BLaER1 (cell line): Measurements from ENCODE around the gene GNL2.

ENCODE experiments used
- H3K27ac ChIP-seq: shearing (Covaris generic); formaldehyde crosslinking; 2 replicates; pipeline ENCODE4 v1.8.1; 2022
- H3K27me3 ChIP-seq: shearing (Covaris generic); formaldehyde crosslinking; 2 replicates; pipeline ENCODE4 v1.8.1; 2022
- H3K36me3 ChIP-seq: shearing (Covaris generic); formaldehyde crosslinking; 2 replicates; pipeline ENCODE4 v1.8.1; 2022
- H3K4me1 ChIP-seq: shearing (Covaris generic); formaldehyde crosslinking; 2 replicates; pipeline ENCODE4 v1.8.1; 2022
- H3K4me2 ChIP-seq: shearing (Covaris generic); formaldehyde crosslinking; 2 replicates; pipeline ENCODE4 v1.8.1; 2022
- H3K4me3 ChIP-seq: shearing (Covaris generic); formaldehyde crosslinking; 2 replicates; pipeline ENCODE4 v1.8.1; 2022
- H3K9ac ChIP-seq: shearing (Covaris generic); formaldehyde crosslinking; 2 replicates; pipeline ENCODE4 v1.8.1; 2022
- H3K9me3 ChIP-seq: shearing (Covaris generic); formaldehyde crosslinking; 2 replicates; pipeline ENCODE4 v1.8.1; 2022
- H4K20me1 ChIP-seq: shearing (Covaris generic); formaldehyde crosslinking; 2 replicates; pipeline ENCODE4 v1.8.1; 2022
- Cebpa-rat ChIP-seq: shearing (Covaris generic); IDR thresholded peaks from 2 replicates; pipeline ENCODE4 v1.8.1; 2022

Gene GNL2

GRCh38 chr1:37595440-37596181 is at the start of gene GNL2:
TSS of gene GNL2 (minus strand) at chr1:37595937. CDS start at chr1:37595822, 115 bp downstream.
- Histone ChIP-seq H3K9ac (peak within 1 kb of the TSS; percentile 89), H3K9me3 (no peaks in the 10 kb centered on the region), H3K27ac (peak within 1 kb of the TSS; percentile 83)

GRCh38 chr1:37641059-37641458 is 45.3 kb upstream of the GNL2 start:
- Histone ChIP-seq H3K9ac (no peak overlapping the region), H3K27me3 (peaks cover 21% of the 10 kb centered on the region), H3K4me1 (no peaks in the 10 kb centered on the region), H3K9me3 (peaks cover 20% of the 10 kb centered on the region), H3K4me2 (no peak overlapping the region), H3K4me3 (no peak overlapping the region), H3K36me3 (no peaks in the 10 kb centered on the region), H4K20me1 (peaks cover under 1% of the 10 kb centered on the region; the same call in 1 of the 2 replicates), H3K27ac (no peak overlapping the region)
- TF ChIP-seq Cebpa-rat, result no peak

More at GRCh38 chr1:37595440-37596181, at the start of gene GNL2:
- Histone ChIP-seq H4K20me1 (peaks cover 49% of the 10 kb centered on the region), H3K4me3 (peak within 1 kb of the TSS; percentile 89), H3K27me3 (no peaks in the 10 kb centered on the region), H3K36me3 (peaks cover 36% of the 10 kb centered on the region), H3K4me2 (peak within 1 kb of the TSS; percentile 97), H3K4me1 (peaks cover 25% of the 10 kb centered on the region)
- TF ChIP-seq Cebpa-rat, result no peak

DNA sequence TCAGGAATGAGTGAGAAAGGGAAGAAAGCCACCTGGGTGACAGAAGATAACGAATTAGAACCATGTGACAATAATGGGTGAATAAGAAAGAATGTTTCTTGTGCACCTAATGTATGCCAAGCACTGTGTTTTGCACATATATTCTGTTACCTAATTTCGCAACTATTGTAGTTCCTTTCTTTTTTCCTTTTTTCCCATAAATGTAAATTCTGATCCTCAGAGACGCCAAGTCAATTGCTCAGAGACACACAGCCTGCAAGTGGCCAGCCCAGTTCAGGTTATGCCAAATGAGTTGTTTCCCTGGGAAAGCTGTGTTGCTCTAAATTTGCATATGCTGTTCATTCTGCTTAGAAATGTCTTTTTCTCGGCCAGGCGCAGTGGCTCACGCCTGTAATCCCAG is 40.7 kb upstream of the GNL2 start:
- Histone ChIP-seq H3K4me3 (no peak overlapping the region), H3K36me3 (no peaks in the 10 kb centered on the region), H3K27me3 (peaks cover 67% of the 10 kb centered on the region), H3K4me2 (no peak overlapping the region), H4K20me1 (peaks cover 31% of the 10 kb centered on the region; the same call in 1 of the 2 replicates), H3K9me3 (peaks cover 7% of the 10 kb centered on the region), H3K4me1 (no peaks in the 10 kb centered on the region), H3K9ac (no peak overlapping the region), H3K27ac (no peak overlapping the region)
- no peak for TF ChIP-seq Cebpa-rat

GRCh38 chr1:37634992-37635902 is 39.5 kb upstream of the GNL2 start:
- Histone ChIP-seq H3K27me3 (peaks cover 79% of the 10 kb centered on the region), H3K4me1 (no peaks in the 10 kb centered on the region), H3K4me3 (no peak overlapping the region), H3K4me2 (no peak overlapping the region), H3K9ac (no peak overlapping the region), H3K9me3 (no peaks in the 10 kb centered on the region), H3K36me3 (no peaks in the 10 kb centered on the region), H4K20me1 (peaks cover 37% of the 10 kb centered on the region; the same call in 1 of the 2 replicates), H3K27ac (no peak overlapping the region)
- TF ChIP-seq Cebpa-rat, result no peak

- peaks cover 85% of the 10 kb centered on the region for H3K27me3 ChIP-seq
- H3K9ac ChIP-seq, result no peak within 1 kb of the TSS
- H3K4me2 ChIP-seq, result no peak within 1 kb of the TSS
- no peaks in the 10 kb centered on the region for H3K36me3 ChIP-seq
- no peak within 1 kb of the TSS for H3K4me3 ChIP-seq
- no peak within 1 kb of the TSS for H3K27ac ChIP-seq
- H3K4me1 ChIP-seq, result peaks cover 1% of the 10 kb centered on the region; the same call in 1 of the 2 replicates
- no peak for TF ChIP-seq Cebpa-rat
- no peaks in the 10 kb centered on the region for H3K9me3 ChIP-seq
- H4K20me1 ChIP-seq, result peaks cover 37% of the 10 kb centered on the region; the same call in 1 of the 2 replicates
Observed at GRCh38 chr1:37634244-37634991, 38.7 kb upstream of the GNL2 start, which contains the start of gene RSPO1. TSS of gene RSPO1 (minus strand) at chr1:37634892. CDS start at chr1:37629661, 5,231 bp downstream.

DNA sequence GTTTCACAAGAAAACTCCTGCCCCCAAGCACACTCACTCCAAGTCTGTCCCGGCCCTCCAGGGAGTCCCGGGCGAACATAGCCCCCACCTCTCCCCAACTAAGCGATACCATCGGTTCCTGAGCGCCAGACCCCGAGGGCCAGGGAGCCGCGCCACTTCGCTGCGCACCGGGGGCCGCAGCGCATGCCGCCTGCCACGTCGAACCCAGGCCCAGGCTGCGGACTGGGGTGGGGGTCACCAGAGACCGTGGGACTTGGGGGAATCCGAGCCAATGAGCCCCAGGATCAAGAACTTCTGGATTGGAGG is 38.2 kb upstream of the GNL2 start:
- no peak overlapping the region for H3K27ac ChIP-seq
- no peaks in the 10 kb centered on the region for H3K9me3 ChIP-seq
- no peak overlapping the region for H3K4me2 ChIP-seq
- no peak for TF ChIP-seq Cebpa-rat
- H3K27me3 ChIP-seq, result peaks cover 85% of the 10 kb centered on the region
- peaks cover 37% of the 10 kb centered on the region; the same call in 1 of the 2 replicates for H4K20me1 ChIP-seq
- no peak overlapping the region for H3K4me3 ChIP-seq
- H3K36me3 ChIP-seq, result no peaks in the 10 kb centered on the region
- peaks cover 7% of the 10 kb centered on the region for H3K4me1 ChIP-seq
- no peak overlapping the region for H3K9ac ChIP-seq

DNA sequence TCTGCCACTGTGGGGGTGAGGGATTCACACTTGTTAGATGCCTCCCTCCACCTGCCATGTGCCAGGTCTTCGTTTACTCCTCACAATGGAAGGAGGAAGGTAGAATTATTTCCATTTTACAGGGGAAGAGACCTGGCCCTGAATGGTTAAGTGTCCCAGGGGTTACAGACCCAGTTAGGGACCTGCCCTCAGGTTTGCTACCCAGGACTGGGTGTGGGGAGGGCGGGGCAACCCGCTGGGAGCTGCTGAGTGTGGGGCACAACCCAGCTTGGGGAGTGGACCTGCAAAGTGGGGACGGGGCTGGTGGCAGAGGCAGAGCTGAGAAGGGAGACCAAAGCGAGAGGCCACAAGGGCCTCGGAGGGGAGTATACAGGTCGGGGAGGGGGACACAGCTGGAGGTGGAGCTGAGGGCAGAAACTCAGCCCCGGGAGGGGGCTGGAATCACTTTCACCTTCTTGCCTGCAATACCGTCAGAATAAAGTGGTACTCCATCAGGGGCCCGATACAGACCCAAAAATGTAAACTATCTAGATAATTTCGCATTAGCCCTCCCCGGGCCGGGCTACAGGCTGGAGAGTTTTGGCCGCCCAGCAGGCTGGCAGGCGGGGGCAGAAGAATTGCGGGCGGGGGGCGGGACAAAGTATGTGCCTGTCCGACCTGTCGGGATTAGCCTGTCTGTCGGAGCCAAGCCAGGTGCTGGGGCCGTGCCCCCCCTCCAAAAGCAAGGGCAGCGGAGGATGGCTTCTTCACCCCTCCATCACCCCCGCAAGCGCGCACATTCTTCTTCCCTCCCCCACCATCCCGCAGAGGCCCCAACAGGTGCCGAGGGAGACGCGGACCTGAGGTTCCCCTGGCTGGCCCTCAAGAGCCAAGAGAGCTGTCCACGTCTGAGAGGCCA is 37.6 kb upstream of the GNL2 start:
- Histone ChIP-seq H3K36me3 (no peaks in the 10 kb centered on the region), H3K4me3 (no peak overlapping the region), H4K20me1 (peaks cover 37% of the 10 kb centered on the region; the same call in 1 of the 2 replicates), H3K27me3 (peaks cover 82% of the 10 kb centered on the region), H3K4me2 (no peak overlapping the region), H3K27ac (no peak overlapping the region), H3K9me3 (no peaks in the 10 kb centered on the region), H3K9ac (no peak overlapping the region), H3K4me1 (peaks cover 13% of the 10 kb centered on the region)
- no peak for TF ChIP-seq Cebpa-rat

- no peak for TF ChIP-seq Cebpa-rat
- Histone ChIP-seq H3K27me3 (peaks cover 72% of the 10 kb centered on the region), H3K36me3 (no peaks in the 10 kb centered on the region), H3K4me1 (peaks cover 27% of the 10 kb centered on the region), H3K27ac (no peak overlapping the region), H3K9ac (no peak overlapping the region), H4K20me1 (peaks cover 36% of the 10 kb centered on the region; the same call in 1 of the 2 replicates), H3K9me3 (no peaks in the 10 kb centered on the region), H3K4me2 (no peak overlapping the region), H3K4me3 (no peak overlapping the region)
Observed at GRCh38 chr1:37631036-37631435, 35.3 kb upstream of the GNL2 start.
